Upper lobe of right lung (tissue), 1 donor: ENCODE results near the gene NME2. TPM values are rescaled to one million over a fixed set of nuclear protein-coding genes. Genes with fewer than 3 reads are reported as not detected.

Experiments
- ATAC-seq: fragments of 200-7000 bp; cut with Tn5 transposase; one replicate; pipeline ENCODE4 v1.9.1; 2020; ENCODE audit warnings: mild to moderate bottlenecking, moderate library complexity
- DNase-seq: peaks from one replicate; pipeline ENCODE4 v3.0.0-alpha.2; 2020
- H3K27ac ChIP-seq: fragments of 200-600 bp; one replicate; pipeline ENCODE4 v1.8.0; 2022
- H3K27me3 ChIP-seq: fragments of 200-600 bp; one replicate; pipeline ENCODE4 v1.8.0; 2022; ENCODE audit warnings: mild to moderate bottlenecking
- H3K36me3 ChIP-seq: fragments of 200-600 bp; one replicate; pipeline ENCODE4 v1.8.0; 2022
- H3K4me1 ChIP-seq: fragments of 200-600 bp; one replicate; pipeline ENCODE4 v1.8.0; 2022
- H3K4me3 ChIP-seq: fragments of 200-600 bp; one replicate; pipeline ENCODE4 v1.8.0; 2022; ENCODE audit warnings: mild to moderate bottlenecking
- H3K9me3 ChIP-seq: fragments of 200-600 bp; one replicate; pipeline ENCODE4 v1.8.0; 2022
- intact Hi-C: fragments of 100-400 bp; cut with DNase I; formaldehyde crosslinking; loops from one replicate; pipeline ENCODE4 v1.11.0; 2022
- total RNA-seq: library from RNA; stranded (reverse); fragmentation: NEBNext Ultra II Directional; extraction: Animal tissue kit (Norgen Biotek cat#: 25700); gene quantifications from one replicate; pipeline ENCODE4 v1.2.1, GENCODE V29; 2021
- TF ChIP-seq, protein P1 (sequence below): fragments of 200-600 bp; IDR thresholded peaks from one replicate; pipeline ENCODE4 v1.8.0; 2022; ENCODE audit warnings: antibody characterized with exemption
- donor health status: DM: no; HTN: yes; CAD: no; lungs with severe emphysema.

Gene NME2
- total RNA-seq, 1 donor from 2014 or later, result 306 TPM

DNA sequence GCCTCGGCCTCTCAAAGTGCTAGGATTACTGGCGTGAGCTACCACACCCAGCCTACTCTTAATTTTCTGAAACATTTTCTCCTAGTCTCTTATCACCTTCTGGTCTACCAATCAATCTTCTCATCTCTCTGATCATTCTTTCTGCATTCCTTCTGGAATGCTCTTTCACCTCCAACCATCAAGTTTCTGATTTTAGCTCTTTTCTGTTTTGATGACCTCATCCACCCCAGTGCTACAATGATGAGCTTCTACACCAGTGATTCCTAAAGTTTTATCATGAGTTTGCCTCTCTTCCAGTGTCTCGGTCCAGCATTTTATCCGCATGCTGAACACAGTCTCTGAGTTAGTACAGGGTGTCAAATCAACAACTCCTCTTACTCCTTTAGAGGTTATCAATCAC lies 31.5 kb downstream of the NME2 start:
- Histone ChIP-seq H3K27me3 (no peaks in the 10 kb centered on the region), H3K4me1 (no peaks in the 10 kb centered on the region), H3K9me3 (no peaks in the 10 kb centered on the region), H3K27ac (no peak overlapping the region), H3K36me3 (peaks cover 92% of the 10 kb centered on the region), H3K4me3 (no peak overlapping the region)
- DNase-seq, result no peak
- no peak for ATAC-seq
- TF ChIP-seq, protein P1, sequence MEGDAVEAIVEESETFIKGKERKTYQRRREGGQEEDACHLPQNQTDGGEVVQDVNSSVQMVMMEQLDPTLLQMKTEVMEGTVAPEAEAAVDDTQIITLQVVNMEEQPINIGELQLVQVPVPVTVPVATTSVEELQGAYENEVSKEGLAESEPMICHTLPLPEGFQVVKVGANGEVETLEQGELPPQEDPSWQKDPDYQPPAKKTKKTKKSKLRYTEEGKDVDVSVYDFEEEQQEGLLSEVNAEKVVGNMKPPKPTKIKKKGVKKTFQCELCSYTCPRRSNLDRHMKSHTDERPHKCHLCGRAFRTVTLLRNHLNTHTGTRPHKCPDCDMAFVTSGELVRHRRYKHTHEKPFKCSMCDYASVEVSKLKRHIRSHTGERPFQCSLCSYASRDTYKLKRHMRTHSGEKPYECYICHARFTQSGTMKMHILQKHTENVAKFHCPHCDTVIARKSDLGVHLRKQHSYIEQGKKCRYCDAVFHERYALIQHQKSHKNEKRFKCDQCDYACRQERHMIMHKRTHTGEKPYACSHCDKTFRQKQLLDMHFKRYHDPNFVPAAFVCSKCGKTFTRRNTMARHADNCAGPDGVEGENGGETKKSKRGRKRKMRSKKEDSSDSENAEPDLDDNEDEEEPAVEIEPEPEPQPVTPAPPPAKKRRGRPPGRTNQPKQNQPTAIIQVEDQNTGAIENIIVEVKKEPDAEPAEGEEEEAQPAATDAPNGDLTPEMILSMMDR, result no peak
- intact Hi-C loops, result no loop called here

DNA sequence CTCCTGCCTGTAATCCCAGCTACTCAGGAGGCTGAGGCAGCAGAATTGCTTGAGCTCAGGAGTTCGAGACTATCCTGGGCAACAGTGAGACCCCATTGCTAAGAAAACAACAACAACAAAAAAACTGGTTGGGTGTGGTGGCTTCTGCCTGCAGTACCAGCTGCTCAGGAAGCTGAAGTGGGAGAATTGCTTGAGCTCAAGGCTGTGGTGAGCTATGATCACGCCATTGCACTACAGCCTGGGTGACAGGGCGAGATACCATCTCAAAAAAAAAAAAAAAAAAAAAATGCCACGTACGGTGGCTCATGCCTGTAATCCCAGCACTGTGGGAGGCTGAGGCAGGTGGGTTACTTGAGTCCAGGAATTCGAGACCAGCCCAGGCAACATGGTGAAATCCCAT lies 34.1 kb downstream of the NME2 start:
- no peaks in the 10 kb centered on the region for H3K27me3 ChIP-seq
- TF ChIP-seq, protein P1, result no peak
- peaks cover 95% of the 10 kb centered on the region for H3K36me3 ChIP-seq
- H3K4me1 ChIP-seq, result no peaks in the 10 kb centered on the region
- no peak for ATAC-seq
- H3K9me3 ChIP-seq, result no peaks in the 10 kb centered on the region
- intact Hi-C loops, result no loop called here
- no peak for DNase-seq
- H3K27ac ChIP-seq, result no peak overlapping the region
- H3K4me3 ChIP-seq, result no peak overlapping the region

DNA sequence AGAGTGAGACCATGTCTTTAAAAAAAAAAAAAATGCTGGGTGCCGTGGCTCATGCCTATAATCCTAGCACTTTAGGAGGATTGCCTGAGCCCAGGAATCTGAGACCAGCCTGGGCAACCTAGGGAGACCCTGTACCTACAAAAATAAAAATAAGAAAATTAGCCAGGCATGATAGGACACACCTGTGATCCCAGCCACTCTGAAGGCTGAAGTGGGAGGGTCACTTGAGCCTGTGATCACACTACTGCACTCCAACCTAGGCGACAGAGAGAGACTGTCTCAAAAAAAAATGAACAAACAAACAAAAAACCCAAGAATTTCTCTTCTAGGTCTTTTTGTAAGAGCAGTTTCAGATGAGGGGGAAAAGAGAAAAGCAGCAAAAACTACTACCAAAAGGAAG lies 34.6 kb downstream of the NME2 start:
- Histone ChIP-seq H3K27me3 (no peaks in the 10 kb centered on the region), H3K9me3 (no peaks in the 10 kb centered on the region), H3K4me3 (no peak overlapping the region), H3K27ac (no peak overlapping the region), H3K36me3 (peaks cover 95% of the 10 kb centered on the region), H3K4me1 (no peaks in the 10 kb centered on the region)
- ATAC-seq, result no peak
- TF ChIP-seq, protein P1, result no peak
- DNase-seq, result no peak
- intact Hi-C loops, result no loop called here

DNA sequence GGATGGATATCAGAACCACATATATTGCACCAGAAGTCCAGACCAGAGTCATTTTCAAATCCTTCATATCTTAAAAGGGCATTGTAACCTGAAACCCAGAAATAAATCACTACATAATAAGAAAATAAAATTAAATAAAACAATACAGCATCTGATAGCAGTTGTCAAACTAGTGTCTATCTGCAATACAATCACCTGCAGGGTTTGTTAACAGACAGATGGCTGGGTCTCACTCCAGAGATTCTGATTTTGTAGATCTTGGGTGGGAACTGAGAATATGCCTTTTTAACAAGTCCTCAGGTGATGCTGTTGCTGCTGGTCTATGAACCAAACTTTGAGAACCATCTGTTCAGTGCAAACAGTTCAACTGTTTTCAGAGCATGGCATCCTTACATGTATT lies 37.6 kb downstream of the NME2 start:
- TF ChIP-seq, protein P1, result no peak
- Histone ChIP-seq H3K4me3 (no peak overlapping the region), H3K4me1 (no peaks in the 10 kb centered on the region), H3K9me3 (no peaks in the 10 kb centered on the region), H3K27me3 (no peaks in the 10 kb centered on the region), H3K36me3 (peaks cover 93% of the 10 kb centered on the region), H3K27ac (no peak overlapping the region)
- intact Hi-C loops, result no loop called here
- ATAC-seq (no peak), DNase-seq (no peak)

DNA sequence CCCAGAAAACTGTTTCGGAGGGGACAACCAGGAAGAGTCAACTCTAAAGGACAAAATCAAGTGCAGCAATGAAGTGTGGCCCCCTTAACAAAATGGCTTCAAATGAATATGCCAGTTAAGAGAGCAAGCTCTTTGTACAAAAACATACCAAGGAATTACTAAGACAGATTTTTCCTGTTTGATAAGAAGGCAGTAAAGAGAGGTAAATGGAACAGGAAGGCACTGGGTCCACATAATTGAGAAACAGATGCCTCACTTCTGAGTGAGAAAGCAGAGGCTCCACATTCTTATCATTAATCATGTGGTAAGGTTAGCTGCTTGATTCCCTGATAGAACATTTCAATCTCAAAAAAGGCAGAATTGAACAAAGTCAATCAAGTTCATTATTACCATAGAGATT lies 48.7 kb downstream of the NME2 start:
- Histone ChIP-seq H3K27ac (no peak overlapping the region), H3K4me1 (no peaks in the 10 kb centered on the region), H3K27me3 (no peaks in the 10 kb centered on the region), H3K36me3 (peaks cover 94% of the 10 kb centered on the region), H3K4me3 (no peak overlapping the region), H3K9me3 (no peaks in the 10 kb centered on the region)
- intact Hi-C loops, result no loop called here
- TF ChIP-seq, protein P1, result no peak
- DNase-seq (no peak), ATAC-seq (no peak)

DNA sequence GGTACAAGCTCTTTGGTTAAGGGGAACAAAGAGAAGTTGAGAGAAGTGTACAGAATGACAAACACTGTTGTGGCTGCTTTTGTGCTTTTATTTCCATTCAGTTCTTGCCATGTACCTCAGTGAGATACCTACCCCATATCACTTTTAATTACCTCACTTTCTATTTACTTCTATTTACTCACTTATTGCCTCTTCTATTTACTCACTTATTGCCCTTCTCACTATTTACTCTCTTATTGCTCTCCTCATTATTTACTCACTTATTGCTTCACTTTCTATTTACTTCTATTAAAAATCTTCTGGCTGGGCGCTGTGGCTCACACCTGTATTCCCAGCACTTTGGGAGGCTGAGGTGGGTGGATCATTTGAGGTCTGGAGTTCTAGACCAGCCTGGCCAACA lies 51.7 kb downstream of the NME2 start:
- Histone ChIP-seq H3K4me1 (no peaks in the 10 kb centered on the region), H3K27ac (no peak overlapping the region), H3K9me3 (no peaks in the 10 kb centered on the region), H3K4me3 (no peak overlapping the region), H3K27me3 (no peaks in the 10 kb centered on the region), H3K36me3 (peaks cover 94% of the 10 kb centered on the region)
- intact Hi-C loops, result no loop called here
- TF ChIP-seq, protein P1, result no peak
- DNase-seq (no peak), ATAC-seq (no peak)
